COLO668 (cell line): ENCODE data around the gene TMEM53.
"Not testable (repeated sequence)": the region's sequence is repeated elsewhere in the genome, so short reads cannot be mapped to it uniquely, and the experiment has no call there.

ENCODE experiments used
- DNase-seq: peaks from one replicate; lab custom pipeline; 2025; ENCODE audit not compliant: unreplicated experiment; lab: John Stamatoyannopoulos, UW

Gene TMEM53

DNA sequence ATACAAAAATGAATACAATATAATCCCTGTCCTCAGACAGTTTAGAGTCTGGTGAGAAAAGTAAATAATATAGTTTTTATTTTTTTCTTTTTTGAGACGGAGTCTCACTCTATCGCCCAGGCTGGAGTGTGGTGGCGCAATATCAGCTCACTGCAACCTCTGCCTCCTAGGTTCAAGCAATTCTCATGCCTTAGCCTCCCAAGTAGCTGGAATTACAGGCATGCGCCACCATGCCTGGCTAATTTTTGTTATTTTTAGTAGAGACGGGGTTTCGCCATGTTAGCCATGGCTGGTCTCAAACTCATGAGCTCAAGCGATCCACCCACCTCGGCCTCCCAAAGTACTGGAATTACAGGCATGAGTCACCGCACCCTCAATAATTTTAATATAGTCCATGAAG, 25.1 kb upstream of the TMEM53 start:
- DNase-seq, result not testable (repeated sequence)

DNA sequence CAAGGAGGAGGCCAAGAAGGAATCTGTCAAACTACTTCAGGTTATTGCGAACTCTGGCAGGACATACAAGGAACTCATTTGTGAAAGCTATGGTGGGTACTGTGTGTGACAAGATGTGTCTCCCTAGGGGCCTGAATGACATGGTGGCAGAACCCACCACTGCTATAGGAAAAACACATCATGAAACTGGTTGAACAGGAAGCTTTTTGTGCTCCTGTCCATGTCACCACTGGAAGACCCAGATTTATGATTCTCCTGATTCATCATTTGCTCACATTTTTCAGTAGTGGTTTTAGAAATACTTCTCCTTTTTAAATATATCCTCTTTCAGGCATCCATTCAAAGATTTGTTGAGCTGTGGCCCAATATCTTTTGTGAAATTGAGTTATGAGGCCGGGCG, 23.9 kb upstream of the TMEM53 start:
- no peak for DNase-seq

DNA sequence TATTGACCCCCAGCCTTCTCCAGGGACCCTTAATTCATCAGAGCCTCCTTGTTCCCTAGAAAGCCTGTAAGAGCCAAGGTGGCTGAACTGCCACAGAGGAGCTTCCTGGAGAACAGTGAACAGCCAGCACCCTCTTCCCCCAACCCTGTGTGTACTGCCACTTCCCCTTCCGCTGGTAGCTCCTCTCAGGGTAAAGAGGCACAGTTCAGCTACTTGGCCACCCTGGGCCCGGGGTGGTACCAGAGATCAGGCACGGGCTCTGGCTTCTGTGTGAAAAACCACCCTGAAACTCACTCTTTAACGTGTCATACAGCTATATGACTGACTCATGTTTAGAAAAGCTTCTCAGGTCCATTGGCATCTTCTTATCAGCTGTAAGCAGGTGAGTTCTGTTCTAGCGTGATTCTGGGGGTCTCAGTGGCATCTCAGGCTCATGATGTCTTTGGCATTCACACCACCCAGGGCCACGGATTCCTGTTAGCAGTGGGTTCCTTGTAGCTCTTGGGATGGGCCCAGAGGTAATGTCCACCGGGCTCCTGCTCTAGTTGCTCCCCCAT, 22.6 kb upstream of the TMEM53 start:
- DNase-seq, result no peak

DNA sequence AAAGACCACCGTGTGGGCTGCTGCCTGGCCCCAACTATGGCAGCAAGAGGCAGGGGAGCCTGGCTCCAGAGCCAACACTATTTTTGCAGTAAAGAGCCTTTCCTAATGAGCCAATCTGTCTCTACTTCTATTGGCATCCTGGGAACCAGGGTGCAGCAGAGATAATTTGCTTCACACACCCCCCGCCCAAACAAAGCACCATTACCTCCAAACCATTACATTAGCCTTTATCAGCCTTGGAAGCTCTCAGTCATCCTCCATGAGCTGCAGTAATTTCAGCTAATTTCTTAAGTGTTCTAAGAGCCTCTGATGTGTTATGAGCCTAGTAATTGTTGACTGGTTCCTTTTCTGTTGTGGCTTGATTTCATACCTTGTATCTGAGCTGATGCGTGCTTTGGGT, 21.8 kb upstream of the TMEM53 start:
- DNase-seq, result no peak

DNA sequence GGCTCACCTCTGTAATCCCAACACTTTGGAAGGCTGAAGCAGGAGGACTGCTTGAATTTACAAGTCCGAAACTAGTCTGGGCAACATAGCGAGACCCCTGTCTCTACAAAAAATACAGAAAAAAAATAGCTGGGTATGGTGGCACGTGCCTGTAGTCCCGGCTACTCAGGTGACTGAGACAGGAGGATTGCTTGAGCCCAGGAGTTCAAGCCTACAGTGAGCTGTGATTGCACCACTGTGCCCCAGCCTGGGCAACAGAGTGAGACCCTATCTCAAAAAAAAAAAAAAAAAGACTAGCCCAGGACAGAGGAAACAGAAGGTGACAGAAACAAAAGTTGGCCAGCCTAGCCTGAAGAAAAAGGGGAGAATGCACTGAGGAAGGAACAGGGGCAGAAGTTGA, 21.4 kb upstream of the TMEM53 start:
- no peak for DNase-seq

DNA sequence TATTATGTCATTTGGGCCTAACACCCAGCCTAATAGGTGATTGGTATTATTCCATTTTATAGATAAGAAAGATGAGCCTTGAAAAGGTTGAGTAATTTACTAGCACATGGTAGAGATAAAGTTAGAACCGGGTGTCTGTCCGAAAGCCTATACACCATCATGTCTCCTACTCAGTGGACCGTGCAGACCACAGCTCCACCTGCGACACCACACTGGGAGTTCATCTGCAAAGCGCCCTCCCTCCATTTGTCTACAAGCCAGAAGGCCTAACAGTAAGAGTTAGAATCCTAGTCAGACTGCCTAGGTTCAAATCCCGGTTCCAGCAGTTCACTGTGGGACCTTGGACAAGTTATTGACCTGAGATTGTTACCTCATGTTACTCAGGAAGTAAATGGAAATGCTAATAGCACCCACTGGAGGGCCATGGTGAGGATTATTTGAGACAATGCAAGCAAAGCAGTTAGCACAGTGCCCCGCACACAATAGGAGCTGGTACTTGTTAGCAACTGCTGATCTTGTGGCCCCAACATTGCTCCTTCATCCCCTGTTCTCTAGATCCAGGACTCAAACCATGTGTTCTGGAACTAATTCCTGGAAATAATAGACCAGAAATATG, 20.7 kb upstream of the TMEM53 start:
- no peak for DNase-seq

DNA sequence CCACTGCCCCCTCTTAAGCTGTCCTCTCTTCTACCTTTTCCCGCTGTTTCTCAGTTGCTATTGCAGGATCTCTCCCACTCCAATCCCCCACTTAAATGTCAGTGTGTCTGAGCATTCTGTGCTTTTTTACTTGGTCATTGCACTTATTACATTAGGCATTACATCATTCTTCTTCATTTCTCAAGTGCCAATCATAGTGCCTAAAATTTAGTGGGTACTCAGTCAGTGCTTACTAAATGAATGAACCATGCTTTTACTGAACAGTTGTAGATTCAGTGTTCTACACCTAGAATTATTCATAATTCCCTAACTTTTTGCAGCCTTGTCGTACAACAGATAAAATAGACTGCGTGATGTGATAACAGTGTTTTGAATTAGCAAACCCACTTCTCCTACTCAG, 19.6 kb upstream of the TMEM53 start:
- DNase-seq, result no peak

DNA sequence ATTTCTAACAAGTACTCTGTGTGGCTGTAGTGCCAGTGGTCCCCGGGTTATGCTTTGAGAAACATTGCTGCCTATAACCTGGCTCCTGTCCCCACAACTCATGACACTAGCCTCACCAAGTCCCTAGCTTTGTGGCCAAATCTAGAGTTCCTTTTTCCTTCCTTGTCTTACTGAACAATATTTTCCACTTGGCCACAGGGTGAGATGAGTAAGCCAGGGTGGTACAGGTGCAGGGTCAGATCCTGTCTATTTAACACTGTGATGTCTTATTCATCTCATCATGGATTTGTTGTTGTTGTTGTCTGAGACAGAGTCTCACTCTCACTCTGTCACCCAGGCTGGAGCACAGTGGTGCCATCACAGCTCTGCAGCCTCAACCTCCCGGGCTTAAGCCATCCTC, 18.9 kb upstream of the TMEM53 start:
- DNase-seq, result no peak

DNA sequence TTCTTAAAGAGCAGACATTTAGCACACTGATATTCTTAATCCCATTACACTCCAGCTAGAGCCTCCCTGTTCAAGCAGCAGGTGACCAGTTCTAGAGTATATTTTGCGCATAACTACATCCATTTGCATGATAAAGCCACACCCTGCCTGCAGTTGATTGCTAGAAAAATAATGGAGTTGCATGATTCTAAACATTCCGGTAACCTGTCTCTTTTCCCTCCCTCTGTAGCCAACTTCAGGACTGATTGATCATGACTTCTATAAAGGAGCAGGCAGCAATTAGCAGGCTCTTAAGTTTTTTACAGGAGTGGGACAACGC, 15.1 kb upstream of the TMEM53 start:
- no peak for DNase-seq

DNA sequence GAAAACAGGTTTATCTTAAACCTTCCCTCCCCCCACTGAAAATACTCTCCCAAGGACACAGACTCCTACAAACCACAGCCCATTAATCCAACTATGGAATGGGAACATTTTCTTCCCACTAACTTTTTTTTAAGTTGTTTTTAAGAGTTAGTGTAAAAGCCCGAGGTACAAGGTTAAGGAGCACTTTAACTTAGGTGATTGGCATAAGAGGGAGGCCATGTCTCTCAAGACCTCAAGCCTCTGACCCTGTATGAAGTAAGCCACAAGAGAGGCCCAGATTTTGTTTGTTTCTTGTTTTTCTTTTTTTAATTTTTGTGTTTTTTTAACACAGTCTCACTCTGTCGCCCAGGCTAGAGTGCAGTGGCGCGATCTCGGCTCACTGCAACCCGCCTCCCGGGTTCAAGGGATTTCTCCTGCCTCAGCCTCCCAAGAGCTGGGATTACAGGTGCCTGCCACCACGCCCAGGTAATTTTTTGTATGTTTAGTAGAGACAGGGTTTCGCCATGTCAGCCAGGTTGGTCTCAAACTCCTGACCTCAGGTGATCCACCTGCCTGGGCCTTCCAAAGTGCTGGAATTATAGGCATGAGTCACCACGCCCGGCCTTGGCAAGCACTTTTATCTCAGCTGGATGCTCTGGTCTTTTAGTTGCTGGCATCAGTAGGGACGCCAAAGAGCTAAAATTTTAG, 14.6 kb upstream of the TMEM53 start:
- DNase-seq, result no peak

DNA sequence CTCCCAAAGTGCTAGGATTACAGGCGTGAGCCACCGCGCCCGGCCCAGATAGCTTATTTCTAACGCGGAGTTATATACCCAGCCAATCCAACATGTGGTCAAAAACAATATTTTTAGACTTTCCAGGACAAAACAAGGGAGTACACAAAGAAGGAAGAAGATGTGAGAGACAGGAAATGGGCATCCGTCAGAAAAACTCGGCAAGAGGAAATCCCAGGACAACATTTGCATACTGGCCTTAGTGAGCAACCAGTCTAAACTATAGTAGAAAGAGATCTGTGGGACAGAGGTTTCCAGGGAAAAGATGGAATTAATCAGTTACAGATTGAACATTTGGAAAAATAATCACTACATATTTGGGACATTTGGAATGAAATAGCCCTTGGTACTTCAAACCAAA, 11.6 kb upstream of the TMEM53 start:
- DNase-seq, result no peak

DNA sequence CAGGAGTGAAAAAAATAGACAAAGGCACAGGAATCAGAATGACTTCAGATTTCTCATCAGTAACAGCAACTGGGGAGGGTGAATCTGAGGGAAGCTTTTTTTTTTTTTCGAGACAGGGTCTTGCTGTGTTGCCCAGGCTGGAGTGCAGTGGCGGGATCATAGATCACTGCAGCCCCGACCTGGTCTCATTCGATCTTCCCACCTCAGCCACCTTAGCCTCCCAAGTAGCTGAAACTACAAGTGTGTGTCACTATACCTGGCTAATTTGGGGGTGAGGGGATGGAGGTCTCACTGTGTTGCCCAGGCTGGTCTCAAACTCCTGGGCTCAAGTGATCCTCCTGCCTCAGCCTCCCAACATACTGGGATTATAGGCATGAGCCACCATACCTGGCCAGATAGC, 10.9 kb upstream of the TMEM53 start:
- no peak for DNase-seq

DNA sequence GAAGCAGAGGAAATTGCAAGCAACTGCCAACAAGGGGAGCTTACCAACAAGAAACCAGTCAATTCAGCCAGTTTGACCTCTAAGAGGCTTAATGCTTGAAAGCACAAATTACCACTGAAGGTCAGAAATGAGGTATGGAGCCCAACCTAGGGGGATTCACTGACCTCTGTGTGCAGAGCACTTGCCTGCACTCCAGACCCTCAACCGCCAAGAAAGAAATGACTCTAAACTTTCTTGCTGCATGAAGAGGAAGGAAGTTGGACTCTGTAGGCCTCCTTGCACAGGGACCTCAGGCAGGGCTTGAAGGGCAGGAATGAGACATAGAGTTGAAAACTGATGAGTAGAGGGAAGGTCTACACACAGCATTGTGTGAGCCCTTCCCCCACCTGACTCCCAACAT, 10.2 kb upstream of the TMEM53 start:
- DNase-seq, result no peak

DNA sequence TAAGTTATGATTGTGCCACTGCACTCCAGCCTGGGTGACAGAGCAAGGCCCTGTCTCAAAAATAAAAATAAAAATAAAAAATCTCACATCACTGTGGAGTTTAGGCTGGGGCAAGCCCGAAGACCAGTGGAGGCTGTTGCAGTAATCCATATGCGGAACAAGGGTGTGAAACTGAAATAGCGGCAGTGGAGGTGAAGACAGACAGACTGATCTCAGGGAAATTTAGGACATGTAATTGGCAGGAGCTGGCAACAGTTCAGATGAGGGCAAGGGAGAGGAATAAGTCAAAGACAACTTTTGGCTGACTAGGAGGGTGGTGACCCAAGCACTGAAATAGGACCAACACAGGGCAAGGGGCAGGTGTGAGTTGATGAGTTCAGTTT, 8.6 kb upstream of the TMEM53 start:
- DNase-seq, result no peak

DNA sequence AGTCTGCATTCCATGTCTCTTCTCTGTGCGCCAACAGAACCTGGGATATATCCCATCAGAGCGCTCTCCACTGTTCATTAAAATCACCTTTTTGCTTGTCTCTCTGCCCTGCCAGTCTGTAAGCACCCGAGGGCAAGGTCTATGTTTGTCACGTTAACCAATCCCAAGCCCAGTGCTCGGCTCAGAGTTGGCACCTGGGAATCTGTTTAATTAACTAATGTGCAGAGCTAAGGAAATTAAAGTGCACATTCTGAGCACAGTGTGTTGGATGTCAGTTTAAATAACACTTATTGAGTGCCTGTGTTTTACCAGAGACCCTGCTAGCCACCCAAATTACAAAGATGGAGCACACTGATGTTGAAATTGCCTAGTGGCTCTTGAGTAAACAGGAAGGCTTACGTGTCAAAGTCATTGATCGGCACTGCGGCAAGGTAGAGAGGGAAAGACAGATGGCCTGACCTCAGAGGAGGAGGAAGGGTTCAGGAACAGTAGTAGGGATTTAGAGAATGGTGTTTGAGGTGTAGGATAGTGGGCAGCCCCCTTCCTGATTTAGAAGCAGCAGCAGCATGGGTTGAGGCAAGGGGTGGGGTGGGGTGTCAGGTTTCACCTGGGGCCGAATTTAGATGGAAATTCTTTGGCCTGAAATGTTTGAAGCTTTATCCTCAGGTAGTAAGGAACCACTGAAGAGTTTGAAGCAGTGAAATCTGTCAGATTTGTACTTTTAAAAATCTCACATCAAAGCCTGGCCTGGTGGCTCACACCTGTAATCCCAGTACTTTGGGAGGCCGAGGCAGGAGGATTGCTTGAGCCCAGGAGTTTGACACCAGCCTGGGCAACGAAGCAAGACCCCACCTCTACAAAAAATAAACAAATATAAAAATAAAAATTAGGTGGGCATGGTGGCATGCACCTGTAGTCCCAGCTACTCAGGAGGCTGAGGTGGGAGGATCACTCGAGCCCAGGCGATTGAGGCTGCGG, 7.9 kb upstream of the TMEM53 start:
- DNase-seq, result peak; percentile 83

DNA sequence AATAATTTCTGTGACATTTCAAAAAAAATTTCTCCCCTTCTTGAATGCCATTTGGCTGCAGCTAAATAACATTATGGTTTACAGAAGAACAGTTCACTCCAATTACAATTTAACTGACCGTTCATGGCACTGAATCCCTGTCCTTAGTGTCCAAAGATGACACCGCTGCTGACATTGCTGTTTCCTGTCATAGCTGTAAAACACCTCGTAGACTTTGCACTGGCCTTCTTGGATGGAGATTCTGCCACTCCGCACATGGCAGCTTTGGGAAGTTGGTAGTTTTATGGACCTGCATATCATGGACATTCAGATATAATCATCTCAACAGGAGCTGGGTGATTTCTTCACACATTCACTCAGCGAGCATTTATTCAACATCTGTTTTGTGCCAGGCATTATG, 5.2 kb upstream of the TMEM53 start:
- DNase-seq, result no peak

DNA sequence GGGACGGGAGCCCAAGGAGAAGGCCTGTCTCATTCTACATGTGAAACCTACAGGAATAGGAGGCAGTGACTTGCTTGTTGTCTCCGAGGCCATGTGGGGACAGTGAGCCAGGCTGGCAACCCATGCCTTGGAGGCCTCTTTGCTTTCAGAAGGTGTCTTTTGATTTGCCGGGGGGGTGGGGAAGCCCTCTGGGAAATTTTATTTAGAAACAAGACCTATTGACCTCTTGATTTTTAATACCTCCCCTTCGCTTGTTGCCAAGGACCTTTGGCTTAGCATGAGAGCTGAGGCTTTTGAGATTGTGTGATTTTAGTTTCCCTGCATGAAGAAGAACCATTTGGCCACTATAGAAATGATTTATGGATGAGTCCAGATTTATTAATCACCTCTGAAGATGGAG, 4.3 kb upstream of the TMEM53 start:
- DNase-seq, result no peak

DNA sequence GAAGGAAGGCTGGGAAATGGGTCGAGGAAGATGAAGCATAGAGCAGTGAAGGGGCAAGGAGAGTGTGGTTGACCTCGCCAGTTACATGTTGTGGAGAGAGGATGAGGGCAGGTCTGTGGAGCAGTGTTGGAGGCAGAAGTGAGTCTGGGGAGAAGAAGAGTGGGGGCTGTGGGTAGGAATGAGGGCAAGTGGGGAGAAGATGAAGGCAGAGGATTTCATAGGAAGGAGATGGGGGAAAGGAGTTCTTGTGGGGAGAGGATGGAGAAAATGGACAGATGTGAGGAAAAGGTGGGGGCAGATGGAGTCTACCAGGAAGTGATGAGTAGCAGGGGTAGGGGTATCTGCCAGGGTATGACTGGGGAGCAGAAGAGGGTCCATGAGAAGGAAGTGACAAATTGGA, 3.8 kb upstream of the TMEM53 start:
- DNase-seq, result no peak

DNA sequence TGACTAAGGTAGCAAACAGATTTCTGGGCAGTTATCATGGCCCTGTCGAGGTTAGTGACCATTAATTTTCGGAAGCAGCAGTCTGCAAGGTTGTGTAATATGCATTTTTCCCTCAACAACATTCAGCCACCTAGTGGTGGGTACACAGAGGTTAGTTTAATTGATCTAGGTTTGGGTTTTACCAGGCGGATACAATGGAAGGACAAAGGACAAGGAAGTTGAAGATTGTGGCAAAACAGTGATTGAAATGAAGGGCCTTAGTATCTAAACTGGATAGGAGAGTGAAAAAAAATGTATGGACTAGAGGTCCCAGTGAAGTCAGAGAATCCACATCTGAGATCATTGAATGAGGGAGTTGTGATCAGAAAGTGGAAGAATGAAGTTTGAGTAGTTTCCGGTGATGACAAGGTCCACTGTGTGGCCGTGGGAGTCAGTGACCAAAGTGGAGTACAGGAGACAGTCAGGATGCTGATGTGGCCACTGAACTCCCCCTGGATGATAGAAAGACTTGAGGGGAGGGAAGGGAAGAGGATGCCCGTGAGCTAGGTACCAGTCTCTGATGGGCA, 3.0 kb upstream of the TMEM53 start:
- no peak for DNase-seq

DNA sequence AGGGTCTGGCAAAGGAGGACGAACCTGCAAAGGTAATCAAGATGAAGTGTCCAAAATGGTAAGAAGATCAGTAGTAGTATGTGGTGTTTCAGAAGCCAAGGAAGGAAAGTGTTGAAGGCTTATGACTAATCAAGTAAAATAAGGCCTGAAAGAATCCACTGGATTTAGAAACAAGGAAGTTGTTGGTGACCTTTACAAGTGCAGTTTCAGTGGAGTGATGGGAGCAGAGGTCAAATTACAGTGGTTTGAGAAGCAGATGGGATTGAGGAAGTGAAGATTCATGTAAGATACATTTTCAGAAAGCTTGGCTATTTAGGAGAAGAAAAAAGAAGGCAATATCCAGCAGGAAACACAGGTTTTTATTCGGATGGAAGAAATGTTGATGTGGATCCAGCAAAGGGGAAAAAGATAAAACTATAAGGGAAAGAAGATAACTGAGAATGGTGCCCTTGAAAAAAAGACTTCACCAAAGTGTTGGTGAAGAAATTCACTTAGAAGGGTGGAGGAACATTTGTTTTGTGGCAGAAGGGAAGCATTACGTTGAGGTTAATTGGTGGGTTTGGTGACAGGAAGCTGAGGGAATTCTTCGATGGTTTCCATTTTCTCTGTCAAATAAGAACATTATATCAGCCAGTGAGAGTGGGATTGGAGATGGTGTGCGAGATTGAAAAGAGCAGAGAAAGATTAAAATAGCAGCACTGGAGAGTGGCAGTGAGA, 2.4 kb upstream of the TMEM53 start:
- no peak for DNase-seq

DNA sequence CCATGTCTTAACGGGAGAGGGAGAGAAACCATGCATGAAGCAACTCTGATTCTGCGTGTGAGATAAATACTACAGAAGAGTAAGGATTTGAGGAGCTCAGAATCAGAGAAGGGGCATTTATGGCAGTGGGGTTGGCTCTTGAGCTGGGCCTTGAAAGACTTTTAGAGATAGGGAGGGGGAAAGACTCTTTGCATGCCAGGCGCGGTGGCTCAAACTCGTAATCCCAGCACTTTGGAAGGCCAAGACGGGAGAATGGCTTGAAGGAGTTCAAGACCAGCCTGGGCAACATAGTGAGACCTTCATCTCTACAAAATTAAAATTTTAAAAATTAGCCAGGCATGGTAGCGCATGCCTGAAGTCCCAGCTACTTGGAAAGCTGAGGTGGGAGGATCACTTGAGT, 905 bp upstream of the TMEM53 start:
- DNase-seq, result no peak
